ENCODE data around the gene B4GALT2. TPM values are rescaled to one million over a fixed set of nuclear protein-coding genes. Genes with fewer than 3 reads are reported as not detected.

B4GALT2 gene
- total and polyA plus RNA-seq, 10 of the 15 experiments (the other 5 are each of a cell fraction or from before 2014, with no cell fraction given) = 0.98 to 61.0 (median 23.4) TPM

DNA sequence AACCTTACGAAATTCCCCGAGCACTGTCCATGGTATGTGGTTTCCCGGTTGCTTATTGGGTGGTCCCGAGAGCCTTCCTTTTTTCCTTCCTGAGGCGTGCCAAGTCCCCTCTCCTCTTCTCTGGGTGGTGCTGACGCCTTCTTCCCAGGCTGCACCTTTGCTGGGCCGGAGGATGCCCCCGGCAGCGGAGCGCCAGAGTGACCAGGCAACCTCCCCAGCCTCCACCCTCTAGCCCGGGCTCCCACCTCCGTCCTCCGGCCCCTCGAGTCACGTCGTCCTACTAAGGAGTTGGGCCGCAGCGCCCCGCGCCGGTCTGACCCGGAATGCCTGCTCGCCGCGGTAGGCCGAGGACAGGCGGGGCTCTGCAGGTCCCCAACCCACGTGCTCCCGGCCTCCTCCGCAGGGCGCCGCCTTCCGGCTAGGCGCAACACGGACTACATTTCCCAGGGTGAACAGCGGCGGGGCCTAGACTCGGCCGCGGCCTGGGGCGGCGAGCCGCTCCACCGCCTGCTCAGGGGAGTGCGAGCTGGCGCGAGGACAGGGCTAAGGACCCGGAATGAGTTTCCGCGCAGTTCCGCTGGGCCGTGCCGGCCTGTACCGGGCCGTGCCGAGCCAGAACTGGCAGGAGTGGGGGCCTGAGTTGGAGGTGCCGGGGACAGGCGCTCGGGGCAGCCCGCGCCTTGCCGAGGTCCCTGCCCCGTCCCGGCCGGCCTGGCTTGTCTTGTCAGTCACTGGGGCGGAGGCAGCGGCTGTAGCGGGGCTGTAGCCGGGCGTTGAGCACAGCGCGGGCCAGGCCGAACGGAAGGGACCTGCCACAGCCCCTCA, 32.6 kb upstream of the B4GALT2 start, which contains the start of gene IPO13 (continued):
- TF ChIP-seq NFYA (IDR thresholded peaks at IDR 0.05; ENCODE audit: borderline replicate concordance, low read depth, low read length) (no peak), TBL1XR1 (IDR thresholded peaks at IDR 0.05; ENCODE audit: low read depth, low read length) (no peak), SMARCA5 (IDR thresholded peaks at IDR 0.05) (peak; percentile 93; the same call in 1 of the 2 replicates), GATAD2B (conservative IDR thresholded peaks at IDR 0.05; ENCODE audit: low read depth) (peak; percentile 95), SIX5 (IDR thresholded peaks at IDR 0.05; ENCODE audit: low read depth, low read length, severe bottlenecking) (peak; percentile 83), CEBPB (IDR thresholded peaks at IDR 0.05; ENCODE audit: borderline replicate concordance in 1 of 2, low read depth in 2 of 2, low read length in 2 of 2) (peak in 1 of 2 experiments; percentile 5; a peak in 1 of 4 replicates), SREBF1 (IDR thresholded peaks at IDR 0.05; ENCODE audit: low read length) (no peak), FOS (IDR thresholded peaks at IDR 0.05; ENCODE audit: borderline replicate concordance, extremely low read depth, insufficient read length) (no peak), EP300 (IDR thresholded peaks at IDR 0.05; ENCODE audit: borderline replicate concordance in 1 of 2, control insufficient read depth in 1 of 2, low read depth in 2 of 2, low read length in 2 of 2) (no peak), MEF2B (IDR thresholded peaks at IDR 0.05; ENCODE audit: partially characterized antibody, poor library complexity, severe bottlenecking) (peak; percentile 45), RELB (IDR thresholded peaks at IDR 0.05; ENCODE audit: low read depth) (peak; percentile 70; the same call in 1 of the 2 replicates), PAX5 (IDR thresholded peaks at IDR 0.05; ENCODE audit: borderline replicate concordance, low read depth, low read length) (0 out of 2 replicates have a peak, but pooled peaks have one; percentile 11), USF2 (IDR thresholded peaks at IDR 0.05; ENCODE audit: borderline replicate concordance, low read depth, low read length) (peak; percentile 76), IRF3 (IDR thresholded peaks at IDR 0.05) (peak; percentile 55), SMAD1 (IDR thresholded peaks at IDR 0.05; ENCODE audit: low read depth, partially characterized antibody) (peak; percentile 40), JUNB (IDR thresholded peaks at IDR 0.05) (no peak), HDAC6 (IDR thresholded peaks at IDR 0.05; ENCODE audit: unreplicated experiment) (peak; percentile 69)
- TF ChIP-seq, protein P1, sequence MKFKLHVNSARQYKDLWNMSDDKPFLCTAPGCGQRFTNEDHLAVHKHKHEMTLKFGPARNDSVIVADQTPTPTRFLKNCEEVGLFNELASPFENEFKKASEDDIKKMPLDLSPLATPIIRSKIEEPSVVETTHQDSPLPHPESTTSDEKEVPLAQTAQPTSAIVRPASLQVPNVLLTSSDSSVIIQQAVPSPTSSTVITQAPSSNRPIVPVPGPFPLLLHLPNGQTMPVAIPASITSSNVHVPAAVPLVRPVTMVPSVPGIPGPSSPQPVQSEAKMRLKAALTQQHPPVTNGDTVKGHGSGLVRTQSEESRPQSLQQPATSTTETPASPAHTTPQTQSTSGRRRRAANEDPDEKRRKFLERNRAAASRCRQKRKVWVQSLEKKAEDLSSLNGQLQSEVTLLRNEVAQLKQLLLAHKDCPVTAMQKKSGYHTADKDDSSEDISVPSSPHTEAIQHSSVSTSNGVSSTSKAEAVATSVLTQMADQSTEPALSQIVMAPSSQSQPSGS (IDR thresholded peaks at IDR 0.05; ENCODE audit: low read length) = no peak
- TF ChIP-seq, protein P2, sequence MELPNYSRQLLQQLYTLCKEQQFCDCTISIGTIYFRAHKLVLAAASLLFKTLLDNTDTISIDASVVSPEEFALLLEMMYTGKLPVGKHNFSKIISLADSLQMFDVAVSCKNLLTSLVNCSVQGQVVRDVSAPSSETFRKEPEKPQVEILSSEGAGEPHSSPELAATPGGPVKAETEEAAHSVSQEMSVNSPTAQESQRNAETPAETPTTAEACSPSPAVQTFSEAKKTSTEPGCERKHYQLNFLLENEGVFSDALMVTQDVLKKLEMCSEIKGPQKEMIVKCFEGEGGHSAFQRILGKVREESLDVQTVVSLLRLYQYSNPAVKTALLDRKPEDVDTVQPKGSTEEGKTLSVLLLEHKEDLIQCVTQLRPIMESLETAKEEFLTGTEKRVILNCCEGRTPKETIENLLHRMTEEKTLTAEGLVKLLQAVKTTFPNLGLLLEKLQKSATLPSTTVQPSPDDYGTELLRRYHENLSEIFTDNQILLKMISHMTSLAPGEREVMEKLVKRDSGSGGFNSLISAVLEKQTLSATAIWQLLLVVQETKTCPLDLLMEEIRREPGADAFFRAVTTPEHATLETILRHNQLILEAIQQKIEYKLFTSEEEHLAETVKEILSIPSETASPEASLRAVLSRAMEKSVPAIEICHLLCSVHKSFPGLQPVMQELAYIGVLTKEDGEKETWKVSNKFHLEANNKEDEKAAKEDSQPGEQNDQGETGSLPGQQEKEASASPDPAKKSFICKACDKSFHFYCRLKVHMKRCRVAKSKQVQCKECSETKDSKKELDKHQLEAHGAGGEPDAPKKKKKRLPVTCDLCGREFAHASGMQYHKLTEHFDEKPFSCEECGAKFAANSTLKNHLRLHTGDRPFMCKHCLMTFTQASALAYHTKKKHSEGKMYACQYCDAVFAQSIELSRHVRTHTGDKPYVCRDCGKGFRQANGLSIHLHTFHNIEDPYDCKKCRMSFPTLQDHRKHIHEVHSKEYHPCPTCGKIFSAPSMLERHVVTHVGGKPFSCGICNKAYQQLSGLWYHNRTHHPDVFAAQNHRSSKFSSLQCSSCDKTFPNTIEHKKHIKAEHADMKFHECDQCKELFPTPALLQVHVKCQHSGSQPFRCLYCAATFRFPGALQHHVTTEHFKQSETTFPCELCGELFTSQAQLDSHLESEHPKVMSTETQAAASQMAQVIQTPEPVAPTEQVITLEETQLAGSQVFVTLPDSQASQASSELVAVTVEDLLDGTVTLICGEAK (IDR thresholded peaks at IDR 0.05; ENCODE audit: borderline replicate concordance) = peak; percentile 83

Measured in GM12878 (cell line).